Transverse colon (tissue), 4 donors: ENCODE measurements around the gene CDH13. TPM values are rescaled to one million over a fixed set of nuclear protein-coding genes. Genes with fewer than 3 reads are reported as not detected.
A peak's percentile ranks its signal among the peaks of the same experiment; 100 is the strongest.

Experiments
- DNase-seq: peaks from one replicate; pipeline ENCODE4 v3.0.0-alpha.2; 2019
- H3K27ac ChIP-seq, 4 donors: fragments of 200-600 bp; sonication (generic); 2 replicates each; pipeline ENCODE4 v1.5.1; 2016 to 2018; ENCODE audit warnings: inconsistent platforms in 4 of 4
- H3K27me3 ChIP-seq: fragments of 200-600 bp; sonication (generic); 2 replicates; pipeline ENCODE4 v1.5.1; 2017; ENCODE audit warnings: inconsistent platforms
- H3K36me3 ChIP-seq, 4 donors: fragments of 200-600 bp; sonication (generic); 2 replicates each; pipeline ENCODE4 v1.5.1; 2017 to 2019; ENCODE audit warnings: inconsistent platforms in 4 of 4
- H3K4me1 ChIP-seq, 4 donors: fragments of 200-600 bp; sonication (generic); 2 replicates each; pipeline ENCODE4 v1.5.1; 2017 to 2020; ENCODE audit warnings: inconsistent platforms in 4 of 4
- H3K4me3 ChIP-seq, 4 donors: fragments of 200-600 bp; sonication (generic); 1 replicate in 1 of 4; 2 replicates in 3 of 4; pipeline versions ENCODE4 v1.5.1 to v1.6.1; 2017 to 2019; ENCODE audit warnings: inconsistent platforms in 4 of 4
- H3K9me3 ChIP-seq, 2 donors: fragments of 200-600 bp; sonication (generic); 2 replicates each; pipeline ENCODE4 v1.5.1; 2017 to 2019; ENCODE audit warnings: inconsistent platforms in 2 of 2
- EP300 ChIP-seq: sonication (generic); formaldehyde crosslinking; IDR thresholded peaks from one replicate; pipeline ENCODE4 v1.6.1; 2017; ENCODE audit warnings: antibody characterized with exemption, low read depth
- POLR2A ChIP-seq: fragments of 450-650 bp; IDR thresholded peaks from one replicate; pipeline ENCODE4 v1.6.1; 2016; ENCODE audit warnings: antibody characterized with exemption, mild to moderate bottlenecking, moderate library complexity
- POLR2AphosphoS5 ChIP-seq, 3 donors: sonication (generic); formaldehyde crosslinking; IDR thresholded peaks; one replicate each; pipeline ENCODE4 v1.6.1; 2016; ENCODE audit warnings: antibody characterized with exemption in 3 of 3
- WGBS, 2 donors: methylation state at CpG; one replicate each; pipeline ENCODE4 v1.1.5; 2018; ENCODE audit warnings: low coverage in 1 of 2; 5-methylcytosine and 5-hydroxymethylcytosine counted together
- in situ Hi-C, 4 donors: fragments of 200-750 bp; cut with MboI; loops; one replicate each; pipeline versions ENCODE4 v1.15.0 to v1.15.1; 2017; ENCODE audit warnings: low sequenced_read_pairs in 3 of 4, low pct_ligation_motif_present in 1 of 4, low pct_unique_long_range_greater_than_20kb in 1 of 4
- intact Hi-C: fragments of 100-400 bp; cut with DNase I; formaldehyde crosslinking; loops from one replicate; pipeline ENCODE4 v1.15.1; 2023; ENCODE audit warnings: low total_unique reads
- total RNA-seq, 4 donors: library from RNA; depleted of rRNA; stranded (reverse); fragments of >200 nt; gene quantifications; one replicate each; pipeline ENCODE4 v1.1.0, GENCODE V29; 2016
- TF ChIP-seq, protein P1 (sequence below), 5 experiments: fragments of 200-600 bp in 3 of 5; fragments of 450-650 bp in 2 of 5; sonication (generic) in 3 of 5; IDR thresholded peaks; 1 replicate in 2 of 5; 2 replicates in 3 of 5; pipeline ENCODE4 v1.5.1; 2016 to 2017; ENCODE audit warnings: antibody characterized with exemption in 5 of 5, inconsistent platforms in 3 of 5, mild to moderate bottlenecking in 2 of 5, moderate library complexity in 1 of 5

Gene CDH13
- total RNA-seq, 4 donors from 2014 or later: 3.8 to 28.1 (median 5.8) TPM

DNA sequence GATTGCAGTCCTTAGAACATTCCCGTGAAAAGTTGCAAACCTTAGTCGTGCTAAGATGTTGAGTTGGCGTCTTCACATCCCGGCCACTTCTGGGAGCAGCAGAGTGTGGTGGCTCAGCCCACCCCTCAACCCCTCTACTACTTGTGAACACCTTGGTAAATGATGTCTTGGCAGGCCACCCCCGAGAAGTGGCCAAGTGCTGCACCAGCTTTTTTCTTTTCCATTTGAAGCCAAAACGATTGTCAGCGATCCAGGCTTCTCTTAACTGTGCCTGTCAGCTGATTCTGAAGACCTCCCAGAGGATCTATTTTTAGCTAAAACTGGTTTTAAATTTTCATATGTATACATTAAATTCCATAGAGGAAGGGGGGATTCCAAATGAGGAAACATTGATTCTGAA, 247.5 kb downstream of the CDH13 start:
- DNase-seq: no peak
- TF ChIP-seq, protein P1, sequence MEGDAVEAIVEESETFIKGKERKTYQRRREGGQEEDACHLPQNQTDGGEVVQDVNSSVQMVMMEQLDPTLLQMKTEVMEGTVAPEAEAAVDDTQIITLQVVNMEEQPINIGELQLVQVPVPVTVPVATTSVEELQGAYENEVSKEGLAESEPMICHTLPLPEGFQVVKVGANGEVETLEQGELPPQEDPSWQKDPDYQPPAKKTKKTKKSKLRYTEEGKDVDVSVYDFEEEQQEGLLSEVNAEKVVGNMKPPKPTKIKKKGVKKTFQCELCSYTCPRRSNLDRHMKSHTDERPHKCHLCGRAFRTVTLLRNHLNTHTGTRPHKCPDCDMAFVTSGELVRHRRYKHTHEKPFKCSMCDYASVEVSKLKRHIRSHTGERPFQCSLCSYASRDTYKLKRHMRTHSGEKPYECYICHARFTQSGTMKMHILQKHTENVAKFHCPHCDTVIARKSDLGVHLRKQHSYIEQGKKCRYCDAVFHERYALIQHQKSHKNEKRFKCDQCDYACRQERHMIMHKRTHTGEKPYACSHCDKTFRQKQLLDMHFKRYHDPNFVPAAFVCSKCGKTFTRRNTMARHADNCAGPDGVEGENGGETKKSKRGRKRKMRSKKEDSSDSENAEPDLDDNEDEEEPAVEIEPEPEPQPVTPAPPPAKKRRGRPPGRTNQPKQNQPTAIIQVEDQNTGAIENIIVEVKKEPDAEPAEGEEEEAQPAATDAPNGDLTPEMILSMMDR (IDR thresholded peaks at IDR 0.05): no peak
- no peak for TF ChIP-seq POLR2AphosphoS5 (IDR thresholded peaks at IDR 0.05)
- TF ChIP-seq EP300: no peak
- no peak for TF ChIP-seq POLR2A
- Histone ChIP-seq H3K36me3 (no peaks in the 10 kb centered on the region), H3K27me3 (no peaks in the 10 kb centered on the region), H3K9me3 (no peaks in the 10 kb centered on the region), H3K27ac (no peak overlapping the region), H3K4me3 (no peak overlapping the region), H3K4me1 (no peaks in the 10 kb centered on the region)
- intact Hi-C loops (no loop called here), in situ Hi-C loops (no loop called here)
- 70 to 72% methylated on average over 4 to 7 of the region's 7 CpGs for WGBS, 2 donors

DNA sequence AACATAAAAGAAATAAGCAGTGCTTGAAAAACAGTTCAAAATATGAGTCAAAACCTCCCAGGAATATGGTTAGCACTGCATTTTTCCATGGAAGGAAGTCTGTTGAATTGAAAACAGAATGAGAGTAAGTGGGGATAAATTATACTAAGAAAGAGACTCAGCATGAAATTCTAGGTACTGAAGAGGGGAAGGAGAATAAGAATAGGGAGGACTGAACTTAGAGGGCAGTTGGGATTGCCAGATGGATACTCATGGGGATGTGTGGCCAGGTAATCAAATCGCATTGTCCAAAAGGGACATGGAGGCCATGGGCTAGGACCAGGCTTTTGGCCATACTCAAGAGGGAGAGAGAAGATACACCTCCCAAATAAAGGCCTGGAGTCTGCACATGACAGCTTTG, 247.9 kb downstream of the CDH13 start:
- no peaks in the 10 kb centered on the region for H3K4me1 ChIP-seq
- no peak overlapping the region for H3K27ac ChIP-seq
- 71 to 91% methylated on average over 1 of the region's 1 CpG for WGBS, 2 donors

DNA sequence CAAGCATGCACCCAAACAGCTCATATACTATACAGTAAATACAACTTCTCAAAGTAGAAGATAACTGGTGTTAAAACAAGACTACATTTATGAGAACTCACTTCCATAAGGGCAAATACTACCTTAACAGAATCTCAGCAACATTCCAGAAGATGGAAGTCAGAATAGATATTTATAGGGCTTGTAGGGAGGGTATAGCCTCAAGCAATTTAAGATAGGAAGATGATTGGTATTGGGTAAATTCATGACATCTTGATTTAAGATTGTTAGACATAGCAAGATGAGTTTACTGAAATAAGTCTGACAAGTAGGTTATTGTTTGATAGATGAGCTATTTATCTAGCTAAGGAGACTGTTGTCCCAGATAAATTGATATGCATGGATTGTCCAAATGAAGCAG, 250.2 kb downstream of the CDH13 start:
- Histone ChIP-seq H3K27ac (no peak overlapping the region), H3K27me3 (no peaks in the 10 kb centered on the region), H3K4me3 (no peak overlapping the region), H3K36me3 (no peaks in the 10 kb centered on the region), H3K9me3 (no peaks in the 10 kb centered on the region), H3K4me1 (no peaks in the 10 kb centered on the region)
- no peak for DNase-seq
- in situ Hi-C loops (no loop called here), intact Hi-C loops (no loop called here)
- TF ChIP-seq POLR2AphosphoS5 (IDR thresholded peaks at IDR 0.05) (no peak), POLR2A (no peak), EP300 (no peak)
- TF ChIP-seq, protein P1 (IDR thresholded peaks at IDR 0.05): no peak

More for the DNA sequence above, 247.9 kb downstream of the CDH13 start:
- H3K4me3 ChIP-seq: no peak overlapping the region
- H3K27me3 ChIP-seq: no peaks in the 10 kb centered on the region
- intact Hi-C loops: no loop called here
- in situ Hi-C loops: no loop called here
- no peaks in the 10 kb centered on the region for H3K36me3 ChIP-seq
- no peaks in the 10 kb centered on the region for H3K9me3 ChIP-seq
- no peak for TF ChIP-seq EP300
- no peak for TF ChIP-seq POLR2AphosphoS5 (IDR thresholded peaks at IDR 0.05)
- TF ChIP-seq, protein P1 (IDR thresholded peaks at IDR 0.05): no peak
- no peak for TF ChIP-seq POLR2A
- DNase-seq: no peak

DNA sequence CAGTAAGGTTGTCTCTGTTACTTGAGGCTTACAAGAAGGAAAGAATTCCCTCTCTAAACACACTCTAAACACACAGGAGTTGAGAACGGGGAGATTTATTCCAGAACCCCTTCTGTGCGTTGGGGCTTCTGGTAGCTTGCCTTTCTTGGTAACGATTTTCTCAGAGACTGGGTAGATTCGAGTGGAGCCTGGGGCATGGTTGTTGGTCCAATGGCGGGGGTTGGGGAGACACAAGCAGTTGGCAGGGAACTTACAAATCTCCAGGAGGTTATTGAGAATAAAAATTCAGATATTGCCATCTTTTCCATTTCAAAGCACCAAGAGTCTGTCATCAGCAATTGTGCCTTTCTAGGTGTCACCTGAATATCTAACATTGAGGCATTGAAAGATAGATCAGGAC, 251.7 kb downstream of the CDH13 start:
- in situ Hi-C loops: no loop called here
- H3K9me3 ChIP-seq: no peaks in the 10 kb centered on the region
- TF ChIP-seq, protein P1 (IDR thresholded peaks at IDR 0.05): no peak
- no peak for TF ChIP-seq EP300
- no peaks in the 10 kb centered on the region for H3K36me3 ChIP-seq
- peak overlapping the region in 1 of 4 donors; percentile 36 for H3K27ac ChIP-seq
- intact Hi-C loops: no loop called here
- no peaks in the 10 kb centered on the region for H3K27me3 ChIP-seq
- H3K4me3 ChIP-seq: no peak overlapping the region
- WGBS, 2 donors: 62 to 68% methylated on average over 3 to 5 of the region's 5 CpGs
- H3K4me1 ChIP-seq: no peaks in the 10 kb centered on the region
- DNase-seq: no peak
